Keratinocyte (primary cell): Measurements from ENCODE around the gene CYP46A1.

Experiments used
- CTCF ChIP-seq, 3 experiments: IDR thresholded peaks in 1 of 3; conservative IDR thresholded peaks in 1 of 3; optimal IDR thresholded peaks in 1 of 3; 2 replicates in 2 of 3; 3 replicates in 1 of 3; pipeline versions ENCODE3 to v1.5.1; 2011; ENCODE audit warnings: low read length in 3 of 3, mild to moderate bottlenecking in 3 of 3, moderate library complexity in 2 of 3, control low read depth in 1 of 3, inconsistent platforms in 1 of 3; ENCODE audit not compliant: insufficient read depth in 2 of 3; ENCODE audit errors: extremely low read depth in 1 of 3
- EZH2 ChIP-seq: IDR thresholded peaks from one replicate; pipeline ENCODE4 v1.6.1; 2012; ENCODE audit warnings: inconsistent platforms, mild to moderate bottlenecking, low read length, moderate library complexity

- TF ChIP-seq EZH2 (no peak), CTCF (optimal IDR thresholded peaks at IDR 0.05 in 1 of 3, IDR thresholded peaks at IDR 0.05 in 1 of 3, conservative IDR thresholded peaks at IDR 0.05 in 1 of 3; ENCODE audit: extremely low read depth in 1 of 3, insufficient read depth in 2 of 3, low read length in 3 of 3) (no peak)
Observed at GRCh38 chr14:99721792-99722516, 37.9 kb downstream of the CYP46A1 start.
